IPS-NIHi11 (cell line): Measurements from ENCODE around the gene FOXO4.

Source experiments
- DNase-seq: peaks from one replicate; pipeline ENCODE4 v3.0.0; 2012; ENCODE audit warnings: mixed read lengths, low spot score

FOXO4 gene

DNA sequence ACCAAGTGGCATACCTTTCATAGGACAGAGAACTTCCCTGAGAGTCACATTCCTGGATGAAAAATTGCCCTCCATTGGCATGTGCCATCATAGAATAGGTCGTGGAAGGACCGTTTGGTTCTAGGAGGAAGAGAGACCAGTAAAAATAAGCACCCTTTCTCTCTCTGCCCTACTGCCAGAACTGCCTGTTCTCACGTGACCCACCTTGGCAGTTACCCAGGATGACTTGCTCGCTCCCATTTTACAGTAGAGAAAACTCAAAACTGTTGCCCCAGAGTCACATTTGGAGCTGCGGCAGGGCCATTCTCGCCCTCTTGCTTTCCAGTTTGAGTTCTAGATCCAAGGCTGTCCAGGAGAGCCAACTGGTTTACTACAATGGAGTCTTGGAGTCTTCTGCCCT is 47.9 kb downstream of the FOXO4 start:
- DNase-seq, result no peak

DNA sequence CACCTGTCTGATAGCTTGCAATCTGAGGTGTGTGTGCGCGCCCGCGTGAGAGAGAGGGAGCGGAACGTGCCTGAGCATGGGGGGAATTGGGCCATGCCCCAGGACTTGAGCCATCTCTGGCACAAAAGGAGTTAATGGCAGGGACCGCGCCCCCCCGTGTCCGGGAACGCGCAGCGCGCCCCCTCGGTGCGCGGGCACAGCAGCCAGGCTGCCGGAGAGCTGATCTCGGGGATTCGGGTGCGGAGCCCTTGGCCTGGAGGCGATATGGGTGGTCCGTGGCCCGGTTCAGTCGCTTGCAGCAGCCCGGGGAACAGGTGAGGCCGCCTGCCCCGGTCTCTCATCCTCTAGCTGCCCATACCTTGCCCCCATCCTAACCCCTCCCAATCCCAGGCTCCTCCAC is 49.0 kb downstream of the FOXO4 start, which contains the start of gene NLGN3:
TSS of gene NLGN3 (plus strand) at position 191 of the 400 bp plus-strand sequence. CDS start 2,909 bp downstream, outside the sequence.
- peak; percentile 67 for DNase-seq

DNA sequence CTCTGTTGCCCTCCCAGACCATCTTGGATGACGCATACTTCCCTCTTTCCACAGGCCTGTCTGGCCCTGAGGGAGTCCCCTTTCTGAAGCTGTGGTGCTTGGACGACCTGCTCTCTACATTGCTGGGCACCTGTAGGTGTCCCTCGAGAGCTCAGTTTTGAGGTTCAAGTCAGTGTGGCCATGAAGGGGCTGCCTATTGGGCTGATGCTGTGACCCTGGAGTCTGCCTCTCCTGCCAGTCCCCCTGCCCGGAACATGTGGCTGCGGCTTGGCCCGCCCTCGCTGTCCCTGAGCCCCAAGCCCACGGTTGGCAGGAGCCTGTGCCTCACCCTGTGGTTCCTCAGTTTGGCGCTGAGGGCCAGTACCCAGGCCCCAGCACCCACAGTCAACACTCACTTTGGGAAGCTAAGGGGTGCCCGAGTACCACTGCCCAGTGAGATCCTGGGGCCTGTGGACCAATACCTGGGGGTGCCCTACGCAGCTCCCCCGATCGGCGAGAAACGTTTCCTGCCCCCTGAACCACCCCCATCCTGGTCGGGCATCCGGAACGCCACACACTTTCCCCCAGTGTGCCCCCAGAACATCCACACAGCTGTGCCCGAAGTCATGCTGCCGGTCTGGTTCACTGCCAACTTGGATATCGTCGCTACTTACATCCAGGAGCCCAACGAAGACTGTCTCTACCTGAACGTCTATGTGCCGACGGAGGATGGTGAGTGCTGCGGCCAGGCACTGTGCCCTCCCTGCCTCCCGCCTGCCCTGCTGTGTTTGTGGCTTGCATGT is 52.0 kb downstream of the FOXO4 start:
- DNase-seq, result no peak

DNA sequence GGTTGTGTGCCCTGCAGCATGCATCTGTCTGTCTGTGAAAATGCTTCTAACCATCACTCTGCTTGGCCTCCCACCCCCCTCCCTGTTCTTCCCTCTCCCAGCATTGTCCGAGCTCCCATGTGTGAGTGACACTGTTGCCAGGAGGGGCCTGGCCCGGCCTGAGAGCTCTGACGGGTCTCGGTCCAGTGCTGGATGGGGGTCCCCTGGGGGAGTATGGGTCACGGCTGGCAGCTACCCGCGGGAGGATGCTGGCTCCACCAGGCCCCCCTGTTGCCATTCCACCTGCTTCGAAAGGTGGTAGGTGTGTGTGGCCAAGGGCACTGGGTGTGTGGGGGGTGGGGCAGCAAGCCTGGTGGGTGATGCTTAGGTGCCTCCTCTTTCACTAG is 52.6 kb downstream of the FOXO4 start:
- DNase-seq, result no peak

DNA sequence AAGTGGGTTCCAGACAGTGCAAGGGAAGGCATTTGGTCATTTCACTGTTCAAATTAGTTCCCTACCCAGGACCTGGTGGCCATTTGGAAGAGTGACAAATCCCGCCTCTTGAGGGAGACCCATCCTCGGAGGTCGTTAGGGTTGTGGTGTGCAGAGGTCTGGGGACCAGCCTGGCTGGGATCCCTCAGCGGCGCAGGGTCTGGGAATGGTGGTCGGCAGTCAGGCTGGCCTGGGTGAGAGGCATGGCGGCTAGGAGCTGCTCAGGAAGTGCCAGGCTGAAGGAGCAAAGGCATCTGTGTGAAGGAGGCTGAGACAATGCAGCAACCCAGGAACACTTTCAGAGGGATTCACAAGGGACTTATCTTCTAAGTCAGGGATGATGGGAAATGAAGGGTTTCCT is 55.7 kb downstream of the FOXO4 start:
- DNase-seq, result no peak
